Naive B cell (primary cell): ENCODE data around the gene ZNF511. TPM values are rescaled to one million over a fixed set of nuclear protein-coding genes. Genes with fewer than 3 reads are reported as not detected.

ENCODE experiments used
- ATAC-seq, 2 donors: fragments of 150-1000 bp; cut with Tn5 transposase; 2 replicates each; pipeline ENCODE4 v1.10.0; 2021; ENCODE audit warnings: low read depth in 2 of 2, mild to moderate bottlenecking in 2 of 2, moderate library complexity in 2 of 2
- DNase-seq: peaks from one replicate; pipeline ENCODE4 v3.0.0; 2022
- H3K27ac Mint-ChIP-seq, 6 donors: one replicate each; pipeline ENCODE4 v1.8.0; 2020 to 2022; ENCODE audit warnings: mild to moderate bottlenecking in 6 of 6, mixed read lengths in 6 of 6, moderate library complexity in 5 of 6, inconsistent platforms in 2 of 6
- H3K27me3 Mint-ChIP-seq, 3 donors: one replicate each; pipeline ENCODE4 v1.8.0; 2021 to 2022; ENCODE audit warnings: mixed read lengths in 3 of 3, mild to moderate bottlenecking in 1 of 3
- H3K36me3 Mint-ChIP-seq, 2 donors: one replicate each; pipeline ENCODE4 v1.8.0; 2020 to 2022; ENCODE audit warnings: mixed read lengths in 2 of 2, inconsistent platforms in 1 of 2, mild to moderate bottlenecking in 1 of 2
- H3K4me1 Mint-ChIP-seq, 3 donors: one replicate each; pipeline ENCODE4 v1.8.0; 2020 to 2022; ENCODE audit warnings: mixed read lengths in 3 of 3, inconsistent platforms in 1 of 3, mild to moderate bottlenecking in 1 of 3, moderate library complexity in 1 of 3
- H3K4me3 Mint-ChIP-seq, 8 donors: one replicate each; pipeline ENCODE4 v1.8.0; 2020 to 2022; ENCODE audit warnings: mild to moderate bottlenecking in 8 of 8, mixed read lengths in 8 of 8, moderate library complexity in 8 of 8, inconsistent platforms in 2 of 8
- H3K9me3 Mint-ChIP-seq, 7 donors: one replicate each; pipeline ENCODE4 v1.8.0; 2020 to 2022; ENCODE audit warnings: mixed read lengths in 7 of 7, mild to moderate bottlenecking in 5 of 7, inconsistent platforms in 2 of 7, moderate library complexity in 1 of 7
- polyA plus RNA-seq, 6 donors: library from polyadenylated mRNA; unstranded; fragments of 300-500 nt; fragmentation: Illumina TruSeq; gene quantifications; one replicate each; pipeline ENCODE4 v1.2.3, GENCODE V29; 2021; ENCODE audit warnings: low read depth in 6 of 6

Gene ZNF511
- polyA plus RNA-seq, 6 donors from 2014 or later = 60.6 to 86.0 (median 75.6) TPM

DNA sequence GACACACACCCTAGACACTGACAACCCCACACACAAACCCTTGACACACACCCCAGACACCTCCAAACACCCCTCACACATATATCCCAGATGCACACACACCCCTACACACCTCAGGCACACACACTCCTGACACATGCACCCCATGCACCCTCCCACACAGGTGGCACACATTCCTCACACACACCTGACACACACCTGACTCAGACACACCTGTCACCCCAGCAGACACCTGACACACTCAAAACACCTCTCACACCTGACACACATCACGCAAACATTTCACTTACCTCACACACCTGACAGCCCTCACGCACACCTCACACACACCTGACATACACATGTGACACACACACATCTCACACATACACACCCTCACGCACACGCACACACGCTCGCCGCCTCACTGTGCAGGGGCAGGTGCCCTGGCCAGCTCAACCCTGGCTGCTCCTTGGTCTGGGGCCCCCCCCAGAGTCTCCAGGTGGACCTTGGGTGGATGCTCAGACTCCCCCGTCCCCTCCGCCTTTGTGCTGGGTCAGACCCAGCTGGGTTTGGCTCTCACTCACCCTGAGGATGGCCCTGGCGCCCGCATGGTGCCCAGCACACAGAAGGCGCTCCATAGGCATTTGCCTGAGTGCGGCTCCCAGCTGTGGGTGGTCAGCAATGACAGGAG is 31.1 kb downstream of the ZNF511 start:
- H3K9me3 Mint-ChIP-seq = peaks cover 0 to 3% (median 0%) of the 10 kb centered on the region in 7 donors

GRCh38 chr10:133341983-133342382 is 33.3 kb downstream of the ZNF511 start:
- ATAC-seq = no peak
- Mint-ChIP-seq H3K27me3 (peaks cover 32 to 54% (median 47%) of the 10 kb centered on the region in 3 donors), H3K27ac (no peak overlapping the region), H3K36me3 (no peaks in the 10 kb centered on the region), H3K9me3 (peaks cover 0 to 3% (median 0%) of the 10 kb centered on the region in 7 donors), H3K4me3 (no peak overlapping the region), H3K4me1 (peaks cover 6 to 16% (median 9%) of the 10 kb centered on the region in 3 donors)
- DNase-seq = no peak

More for the DNA sequence above, 31.1 kb downstream of the ZNF511 start:
- DNase-seq = no peak
- Mint-ChIP-seq H3K27me3 (peaks cover 26 to 35% (median 29%) of the 10 kb centered on the region in 3 donors), H3K4me1 (peaks cover 0 to 2% (median 1%) of the 10 kb centered on the region in 3 donors), H3K4me3 (no peak overlapping the region), H3K36me3 (no peaks in the 10 kb centered on the region), H3K27ac (no peak overlapping the region)
- ATAC-seq = no peak

DNA sequence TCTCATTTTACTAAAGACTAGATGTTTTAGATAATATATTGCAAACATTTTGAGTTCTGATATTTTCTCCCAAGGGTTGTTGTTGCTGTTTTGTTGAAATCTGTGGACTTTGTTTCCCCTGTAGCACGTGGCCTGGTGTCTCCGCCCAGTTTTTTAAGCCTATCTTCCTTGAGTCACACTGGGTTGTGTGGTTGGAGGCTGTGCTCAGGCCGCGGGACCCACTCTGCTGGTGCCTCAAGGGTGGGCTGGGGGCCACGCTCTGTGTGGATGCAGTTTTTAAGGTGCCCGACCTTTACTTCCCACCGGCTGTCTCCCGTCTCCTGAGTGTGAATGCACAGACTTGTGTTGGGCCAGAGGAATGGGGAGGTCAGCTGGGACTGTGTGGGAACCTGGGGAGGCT is 34.2 kb downstream of the ZNF511 start:
- no peaks in the 10 kb centered on the region for H3K36me3 Mint-ChIP-seq
- DNase-seq (no peak), ATAC-seq (no peak)
- H3K27me3 Mint-ChIP-seq = peaks cover 32 to 54% (median 47%) of the 10 kb centered on the region in 3 donors
- peak overlapping the region in 1 of 8 donors; percentile 72 for H3K4me3 Mint-ChIP-seq
- peaks cover 6 to 16% (median 9%) of the 10 kb centered on the region in 3 donors for H3K4me1 Mint-ChIP-seq
- H3K27ac Mint-ChIP-seq = no peak overlapping the region
- peaks cover 0 to 3% (median 0%) of the 10 kb centered on the region in 7 donors for H3K9me3 Mint-ChIP-seq

DNA sequence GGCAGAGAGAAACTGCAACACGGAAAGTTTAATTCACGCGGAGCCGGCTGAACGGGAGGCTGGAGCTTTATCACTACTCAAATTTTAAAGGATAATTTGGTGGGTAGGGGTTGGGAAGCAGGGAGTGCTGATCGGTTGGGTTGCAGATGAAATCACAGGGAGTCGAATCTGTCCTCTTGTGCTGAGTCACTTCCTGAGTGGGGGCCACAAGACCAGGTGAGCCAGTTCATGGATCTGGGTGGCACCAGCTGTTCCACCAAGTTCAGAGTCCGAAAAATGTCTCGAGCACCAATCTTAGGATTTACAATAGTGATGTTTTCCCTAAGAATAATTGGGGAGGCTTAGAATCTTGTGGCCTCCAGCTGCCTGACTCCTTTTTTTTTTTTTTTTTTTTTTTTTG is 34.8 kb downstream of the ZNF511 start:
- Mint-ChIP-seq H3K4me3 (no peak overlapping the region), H3K27ac (no peak overlapping the region), H3K9me3 (peaks cover 0 to 3% (median 0%) of the 10 kb centered on the region in 7 donors), H3K27me3 (peaks cover 32 to 54% (median 47%) of the 10 kb centered on the region in 3 donors), H3K36me3 (no peaks in the 10 kb centered on the region), H3K4me1 (peaks cover 6 to 16% (median 9%) of the 10 kb centered on the region in 3 donors)
- DNase-seq (no peak), ATAC-seq (no peak)

GRCh38 chr10:133344236-133344635 is 35.5 kb downstream of the ZNF511 start:
- DNase-seq (no peak), ATAC-seq (no peak)
- Mint-ChIP-seq H3K9me3 (peaks cover 0 to 3% (median 0%) of the 10 kb centered on the region in 7 donors), H3K27me3 (peaks cover 36 to 59% (median 53%) of the 10 kb centered on the region in 3 donors), H3K27ac (no peak overlapping the region), H3K4me3 (no peak overlapping the region), H3K36me3 (no peaks in the 10 kb centered on the region), H3K4me1 (peaks cover 10 to 21% (median 13%) of the 10 kb centered on the region in 3 donors)

GRCh38 chr10:133346413-133346812 is 37.7 kb downstream of the ZNF511 start:
- H3K36me3 Mint-ChIP-seq = no peaks in the 10 kb centered on the region
- H3K27ac Mint-ChIP-seq = no peak overlapping the region
- DNase-seq = no peak
- peaks cover 10 to 24% (median 14%) of the 10 kb centered on the region in 3 donors for H3K4me1 Mint-ChIP-seq
- no peak overlapping the region for H3K4me3 Mint-ChIP-seq
- peaks cover 0 to 3% (median 0%) of the 10 kb centered on the region in 7 donors for H3K9me3 Mint-ChIP-seq
- H3K27me3 Mint-ChIP-seq = peaks cover 31 to 54% (median 53%) of the 10 kb centered on the region in 3 donors
- ATAC-seq = no peak

- ATAC-seq (no peak), DNase-seq (no peak)
- Mint-ChIP-seq H3K27me3 (peaks cover 23 to 44% (median 44%) of the 10 kb centered on the region in 3 donors), H3K9me3 (peaks cover 0 to 3% (median 0%) of the 10 kb centered on the region in 7 donors), H3K27ac (no peak overlapping the region), H3K36me3 (no peaks in the 10 kb centered on the region), H3K4me3 (no peak overlapping the region), H3K4me1 (peaks cover 10 to 24% (median 14%) of the 10 kb centered on the region in 3 donors)
Measured at GRCh38 chr10:133347710-133348517, 39.2 kb downstream of the ZNF511 start.

DNA sequence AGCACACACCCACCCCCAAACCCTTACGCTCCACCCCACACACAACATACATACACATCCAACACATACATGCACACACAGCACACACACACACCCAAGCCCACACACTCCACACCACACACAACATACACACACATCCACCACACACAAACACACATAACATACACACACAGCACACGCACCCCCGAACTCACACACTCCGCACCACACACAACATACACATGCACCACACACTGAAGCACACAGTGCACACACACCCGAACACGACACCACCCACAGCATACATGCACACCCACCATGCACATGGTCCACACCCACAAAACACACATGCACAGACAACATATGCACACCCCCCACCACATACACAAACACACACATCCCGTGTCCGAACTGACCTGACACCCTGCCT is 40.5 kb downstream of the ZNF511 start:
- Mint-ChIP-seq H3K36me3 (no peaks in the 10 kb centered on the region), H3K27me3 (peaks cover 14 to 35% (median 35%) of the 10 kb centered on the region in 3 donors), H3K4me3 (peak overlapping the region in 1 of 8 donors; percentile 10), H3K27ac (peak overlapping the region in 1 of 6 donors; percentile 14), H3K9me3 (peaks cover 0 to 3% (median 0%) of the 10 kb centered on the region in 7 donors), H3K4me1 (peaks cover 10 to 24% (median 14%) of the 10 kb centered on the region in 3 donors)
- ATAC-seq = no peak
- no peak for DNase-seq

- ATAC-seq = no peak
- Mint-ChIP-seq H3K36me3 (no peaks in the 10 kb centered on the region), H3K27ac (no peak overlapping the region), H3K4me3 (no peak overlapping the region), H3K4me1 (peaks cover 10 to 24% (median 14%) of the 10 kb centered on the region in 3 donors), H3K27me3 (peaks cover 12 to 30% (median 30%) of the 10 kb centered on the region in 3 donors), H3K9me3 (peaks cover 0 to 3% (median 0%) of the 10 kb centered on the region in 7 donors)
- no peak for DNase-seq
Measured at GRCh38 chr10:133349577-133350011, 40.9 kb downstream of the ZNF511 start.

GRCh38 chr10:133350283-133350949 is 41.7 kb downstream of the ZNF511 start:
- H3K27me3 Mint-ChIP-seq = peaks cover 10 to 22% (median 22%) of the 10 kb centered on the region in 3 donors
- no peak for ATAC-seq
- H3K4me1 Mint-ChIP-seq = peaks cover 10 to 20% (median 14%) of the 10 kb centered on the region in 3 donors
- peaks cover 0 to 1% (median 0%) of the 10 kb centered on the region in 7 donors for H3K9me3 Mint-ChIP-seq
- no peaks in the 10 kb centered on the region for H3K36me3 Mint-ChIP-seq
- no peak overlapping the region for H3K4me3 Mint-ChIP-seq
- H3K27ac Mint-ChIP-seq = peak overlapping the region in 1 of 6 donors; percentile 32
- DNase-seq = no peak

DNA sequence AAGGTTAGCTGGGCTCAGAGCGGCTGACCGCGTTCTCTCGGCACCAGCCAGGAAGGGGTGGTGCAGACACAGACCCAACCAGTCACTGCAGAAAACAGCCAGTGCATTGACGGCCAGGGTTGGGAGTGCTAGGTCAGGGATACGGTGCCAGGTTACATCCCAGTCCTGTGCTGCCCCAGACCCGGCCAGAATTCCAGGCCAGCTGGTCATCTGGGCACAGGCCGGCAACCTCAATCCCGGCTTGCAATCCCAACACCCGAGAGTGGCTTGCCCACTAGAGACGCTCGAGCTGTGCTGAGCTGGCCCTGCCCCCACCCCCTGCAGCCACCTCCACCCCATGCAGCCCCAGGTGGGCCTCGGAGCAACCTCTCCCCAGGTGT is 42.2 kb downstream of the ZNF511 start:
- Mint-ChIP-seq H3K36me3 (no peaks in the 10 kb centered on the region), H3K4me1 (peaks cover 10 to 20% (median 10%) of the 10 kb centered on the region in 3 donors), H3K4me3 (no peak overlapping the region), H3K27me3 (peaks cover 5 to 17% (median 17%) of the 10 kb centered on the region in 3 donors), H3K9me3 (no peaks in the 10 kb centered on the region), H3K27ac (no peak overlapping the region)
- DNase-seq (no peak), ATAC-seq (no peak)

- no peak overlapping the region for H3K4me3 Mint-ChIP-seq
- peaks cover 10 to 17% (median 13%) of the 10 kb centered on the region in 3 donors for H3K4me1 Mint-ChIP-seq
- DNase-seq (no peak), ATAC-seq (no peak)
- H3K27ac Mint-ChIP-seq = no peak overlapping the region
- no peaks in the 10 kb centered on the region for H3K36me3 Mint-ChIP-seq
- H3K27me3 Mint-ChIP-seq = peaks cover 5 to 10% (median 10%) of the 10 kb centered on the region in 3 donors
- no peaks in the 10 kb centered on the region for H3K9me3 Mint-ChIP-seq
Measured at GRCh38 chr10:133351408-133352318, 42.9 kb downstream of the ZNF511 start.
